WTC11 (cell line): ENCODE data around the gene AKT2.

Experiments used
- E2F5 ChIP-seq: sonication (generic); formaldehyde crosslinking; IDR thresholded peaks from 2 replicates; pipeline ENCODE4 v1.8.1; 2022; ENCODE audit warnings: mild to moderate bottlenecking, moderate library complexity, missing genetic modification reagents
- TF ChIP-seq, protein P1 (sequence below): fragments of 200-600 bp; IDR thresholded peaks from 2 replicates; pipeline ENCODE4 v1.8.0; 2022; ENCODE audit warnings: antibody characterized with exemption
- TF ChIP-seq, protein P2 (sequence below): sonication (generic); formaldehyde crosslinking; IDR thresholded peaks from 2 replicates; pipeline ENCODE4 v1.8.1; 2023; ENCODE audit warnings: mild to moderate bottlenecking, missing genetic modification reagents, moderate library complexity

DNA sequence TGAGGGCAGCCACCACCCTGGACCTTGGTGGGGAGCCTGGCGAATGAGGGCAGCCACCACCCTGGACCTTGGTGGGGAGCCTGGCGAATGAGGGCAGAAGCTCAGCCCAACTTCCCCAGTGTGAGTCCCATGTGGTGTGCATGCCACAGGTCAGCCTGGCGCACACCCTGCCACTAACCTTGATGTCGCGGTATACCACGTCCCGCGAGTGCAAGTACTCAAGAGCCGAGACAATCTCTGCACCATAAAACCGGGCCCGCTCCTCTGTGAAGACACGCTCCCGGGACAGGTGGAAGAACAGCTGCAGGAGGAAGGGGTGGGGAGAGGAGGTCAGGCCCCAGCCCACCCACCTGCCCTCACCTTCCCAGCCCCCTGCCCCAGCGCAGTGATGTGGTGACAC lies 47.4 kb downstream of the AKT2 start:
- TF ChIP-seq, protein P1, sequence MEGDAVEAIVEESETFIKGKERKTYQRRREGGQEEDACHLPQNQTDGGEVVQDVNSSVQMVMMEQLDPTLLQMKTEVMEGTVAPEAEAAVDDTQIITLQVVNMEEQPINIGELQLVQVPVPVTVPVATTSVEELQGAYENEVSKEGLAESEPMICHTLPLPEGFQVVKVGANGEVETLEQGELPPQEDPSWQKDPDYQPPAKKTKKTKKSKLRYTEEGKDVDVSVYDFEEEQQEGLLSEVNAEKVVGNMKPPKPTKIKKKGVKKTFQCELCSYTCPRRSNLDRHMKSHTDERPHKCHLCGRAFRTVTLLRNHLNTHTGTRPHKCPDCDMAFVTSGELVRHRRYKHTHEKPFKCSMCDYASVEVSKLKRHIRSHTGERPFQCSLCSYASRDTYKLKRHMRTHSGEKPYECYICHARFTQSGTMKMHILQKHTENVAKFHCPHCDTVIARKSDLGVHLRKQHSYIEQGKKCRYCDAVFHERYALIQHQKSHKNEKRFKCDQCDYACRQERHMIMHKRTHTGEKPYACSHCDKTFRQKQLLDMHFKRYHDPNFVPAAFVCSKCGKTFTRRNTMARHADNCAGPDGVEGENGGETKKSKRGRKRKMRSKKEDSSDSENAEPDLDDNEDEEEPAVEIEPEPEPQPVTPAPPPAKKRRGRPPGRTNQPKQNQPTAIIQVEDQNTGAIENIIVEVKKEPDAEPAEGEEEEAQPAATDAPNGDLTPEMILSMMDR = no peak
- TF ChIP-seq E2F5 = no peak
- TF ChIP-seq, protein P2, sequence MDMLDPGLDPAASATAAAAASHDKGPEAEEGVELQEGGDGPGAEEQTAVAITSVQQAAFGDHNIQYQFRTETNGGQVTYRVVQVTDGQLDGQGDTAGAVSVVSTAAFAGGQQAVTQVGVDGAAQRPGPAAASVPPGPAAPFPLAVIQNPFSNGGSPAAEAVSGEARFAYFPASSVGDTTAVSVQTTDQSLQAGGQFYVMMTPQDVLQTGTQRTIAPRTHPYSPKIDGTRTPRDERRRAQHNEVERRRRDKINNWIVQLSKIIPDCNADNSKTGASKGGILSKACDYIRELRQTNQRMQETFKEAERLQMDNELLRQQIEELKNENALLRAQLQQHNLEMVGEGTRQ (CRISPR knock-in tag) = no peak
